H1 (cell line): ENCODE results near the gene S100A6. TPM values are rescaled to one million over a fixed set of nuclear protein-coding genes. Genes with fewer than 3 reads are reported as not detected.

ENCODE experiments used
- CTCF ChIA-PET: fragments of 300-600 bp; sonication (Branson Sonifier 250); formaldehyde crosslinking; loops from one replicate; lab custom pipeline; 2021; ENCODE audit not compliant: partially characterized antibody; lab: Charles Lee
- POLR2A ChIA-PET: fragments of 300-600 bp; sonication (Branson Sonifier 250); formaldehyde crosslinking; loops from one replicate; lab custom pipeline; 2021; ENCODE audit warnings: inconsistent platforms; ENCODE audit not compliant: partially characterized antibody; lab: Charles Lee
- DNase-seq, 2 experiments: peaks; one replicate each; pipeline versions ENCODE4 v3.0.0 to v3.0.0-alpha.2; 2010 to 2022; ENCODE audit warnings: low spot score in 2 of 2, low read depth in 1 of 2, mixed read lengths in 1 of 2
- FAIRE-seq: peaks from 2 replicates; lab custom pipeline; 2011; peaks lifted over from hg19 to GRCh38; lab: Jason Lieb, UNC
- H2AFZ ChIP-seq: 2 replicates; pipeline ENCODE4 v1.8.1; 2012; ENCODE audit warnings: low read length, inconsistent platforms
- H2AK5ac ChIP-seq: 2 replicates; pipeline ENCODE4 v1.6.1; 2013; ENCODE audit warnings: low read depth, low read length
- H2BK120ac ChIP-seq: replicated peaks from 2 replicates; pipeline ENCODE3; 2013; ENCODE audit warnings: low read depth, low read length, inconsistent platforms
- H2BK12ac ChIP-seq: 2 replicates; pipeline ENCODE4 v1.6.1; 2013; ENCODE audit warnings: low read depth, low read length
- H2BK15ac ChIP-seq: 2 replicates; pipeline ENCODE4 v1.6.1; 2013; ENCODE audit warnings: low read length
- H2BK20ac ChIP-seq: 2 replicates; pipeline ENCODE4 v1.6.1; 2013; ENCODE audit warnings: low read length
- H2BK5ac ChIP-seq: 2 replicates; pipeline ENCODE4 v1.6.1; 2013; ENCODE audit warnings: low read depth, low read length
- H3K14ac ChIP-seq: 2 replicates; pipeline ENCODE4 v1.6.1; 2013; ENCODE audit warnings: inconsistent platforms; ENCODE audit not compliant: insufficient read length
- H3K18ac ChIP-seq: 2 replicates; pipeline ENCODE4 v1.6.1; 2013; ENCODE audit warnings: low read length; ENCODE audit errors: extremely low read depth
- H3K23ac ChIP-seq: 2 replicates; pipeline ENCODE4 v1.6.1; 2013; ENCODE audit warnings: inconsistent platforms; ENCODE audit not compliant: insufficient read length
- H3K23me2 ChIP-seq: 2 replicates; pipeline ENCODE4 v1.6.1; 2013; ENCODE audit warnings: low read depth, low read length
- H3K27ac ChIP-seq: 2 replicates; pipeline ENCODE4 v1.6.1; 2011; ENCODE audit warnings: low read depth, low read length, inconsistent platforms
- H3K27me3 ChIP-seq, 4 experiments: replicated peaks in 1 of 4; 1 replicate in 1 of 4; 2 replicates in 3 of 4; pipeline versions ENCODE4 v1.6.1 to v1.8.1; 2011 to 2013; ENCODE audit warnings: low read length in 3 of 4, mild to moderate bottlenecking in 3 of 4, inconsistent platforms in 2 of 4, mixed read lengths in 2 of 4, moderate library complexity in 1 of 4; ENCODE audit not compliant: control insufficient read depth in 3 of 4, insufficient read depth in 3 of 4; ENCODE audit errors: extremely low read depth in 1 of 4
- H3K36me3 ChIP-seq, 4 experiments: 2 replicates each; pipeline versions ENCODE4 v1.6.1 to v1.8.1; 2011 to 2013; ENCODE audit warnings: mild to moderate bottlenecking in 4 of 4, low read length in 3 of 4, moderate library complexity in 2 of 4, control low read depth in 1 of 4, inconsistent platforms in 1 of 4; ENCODE audit not compliant: insufficient read depth in 4 of 4, control insufficient read depth in 2 of 4
- H3K4ac ChIP-seq: replicated peaks from 2 replicates; pipeline ENCODE3; 2013; ENCODE audit warnings: low read length, low read depth, mixed read lengths, inconsistent platforms; ENCODE audit not compliant: insufficient read length
- H3K4me1 ChIP-seq, 4 experiments: replicated peaks in 1 of 4; 1 replicate in 1 of 4; 2 replicates in 3 of 4; pipeline versions ENCODE4 v1.6.1 to v1.8.1; 2011 to 2013; ENCODE audit warnings: low read length in 3 of 4, inconsistent platforms in 2 of 4, mixed read lengths in 1 of 4; ENCODE audit not compliant: insufficient read depth in 4 of 4, control insufficient read depth in 3 of 4
- H3K4me2 ChIP-seq, 2 experiments: 2 replicates each; pipeline versions ENCODE4 v1.6.1 to v1.8.1; 2011 to 2013; ENCODE audit warnings: low read depth in 2 of 2, low read length in 2 of 2, control low read depth in 1 of 2, inconsistent platforms in 1 of 2, mild to moderate bottlenecking in 1 of 2; ENCODE audit not compliant: insufficient read depth in 1 of 2
- H3K4me3 ChIP-seq, 4 experiments: fragments of 200-600, 300-600 bp in 1 of 4; sonication (generic), shearing (Covaris generic), sonication (Bioruptor Twin) in 1 of 4; 2 replicates each; pipeline versions ENCODE4 v1.5.1 to v1.8.1; 2011 to 2016; ENCODE audit warnings: low read length in 4 of 4, low read depth in 3 of 4, control low read depth in 2 of 4, inconsistent platforms in 2 of 4, mild to moderate bottlenecking in 2 of 4, mixed read lengths in 1 of 4, moderate library complexity in 1 of 4; ENCODE audit not compliant: insufficient read depth in 2 of 4; ENCODE audit errors: extremely low read depth in 1 of 4
- H3K56ac ChIP-seq: replicated peaks from 2 replicates; pipeline ENCODE3; 2013; ENCODE audit warnings: low read depth, mild to moderate bottlenecking, mixed read lengths, low read length, inconsistent platforms; ENCODE audit not compliant: insufficient read length
- H3K79me1 ChIP-seq: 2 replicates; pipeline ENCODE4 v1.6.1; 2013; ENCODE audit warnings: low read depth, low read length, control low read depth
- H3K79me2 ChIP-seq, 2 experiments: 2 replicates each; pipeline versions ENCODE4 v1.6.1 to v1.8.1; 2012 to 2013; ENCODE audit warnings: low read length in 2 of 2, mild to moderate bottlenecking in 2 of 2, inconsistent platforms in 1 of 2; ENCODE audit not compliant: insufficient read depth in 2 of 2, control insufficient read depth in 1 of 2
- H3K9ac ChIP-seq, 4 experiments: replicated peaks in 1 of 4; 1 replicate in 1 of 4; 2 replicates in 3 of 4; pipeline versions ENCODE4 v1.6.1 to v1.8.1; 2011 to 2013; ENCODE audit warnings: low read depth in 3 of 4, low read length in 3 of 4, control low read depth in 2 of 4, mild to moderate bottlenecking in 2 of 4, moderate library complexity in 2 of 4, inconsistent platforms in 1 of 4; ENCODE audit errors: extremely low read depth in 1 of 4
- H3K9me3 ChIP-seq, 2 experiments: 2 replicates each; pipeline versions ENCODE4 v1.6.1 to v1.8.1; 2012 to 2013; ENCODE audit warnings: mild to moderate bottlenecking in 2 of 2, moderate library complexity in 2 of 2, control low read depth in 1 of 2, inconsistent platforms in 1 of 2, low read depth in 1 of 2, low read length in 1 of 2, mixed read lengths in 1 of 2; ENCODE audit not compliant: insufficient read depth in 2 of 2
- H4K20me1 ChIP-seq, 2 experiments: replicated peaks in 1 of 2; 2 replicates each; pipeline versions ENCODE3 to v1.8.1; 2011 to 2013; ENCODE audit warnings: inconsistent platforms in 2 of 2, low read length in 2 of 2, mild to moderate bottlenecking in 1 of 2; ENCODE audit not compliant: insufficient read depth in 2 of 2, control insufficient read depth in 1 of 2
- H4K5ac ChIP-seq: 2 replicates; pipeline ENCODE4 v1.6.1; 2013; ENCODE audit warnings: low read length, low read depth, mixed read lengths, inconsistent platforms; ENCODE audit not compliant: insufficient read length
- H4K8ac ChIP-seq: 2 replicates; pipeline ENCODE4 v1.8.0; 2013; ENCODE audit warnings: mild to moderate bottlenecking, moderate library complexity, low read length, inconsistent platforms; ENCODE audit not compliant: insufficient read depth; ENCODE audit errors: extremely low read depth
- H4K91ac ChIP-seq: replicated peaks from 2 replicates; pipeline ENCODE3; 2013; ENCODE audit warnings: low read length, mixed read lengths, inconsistent platforms; ENCODE audit not compliant: insufficient read length
- ASH2L ChIP-seq: fragments of 200-600, 300-600 bp; sonication (generic); IDR thresholded peaks from one replicate; pipeline ENCODE4 v1.7.1; 2017; ENCODE audit warnings: low read length
- ATF2 ChIP-seq: IDR thresholded peaks from 2 replicates; pipeline ENCODE4 v1.6.1; 2012; ENCODE audit warnings: low read length, inconsistent platforms
- EZH2 ChIP-seq: fragments of 200-600 bp; sonication (generic); IDR thresholded peaks from 2 replicates; pipeline ENCODE4 v1.7.1; 2012; ENCODE audit warnings: low read depth, mild to moderate bottlenecking, moderate library complexity, low read length, inconsistent platforms; ENCODE audit not compliant: severe bottlenecking
- GTF2F1 ChIP-seq: IDR thresholded peaks from 2 replicates; pipeline ENCODE4 v1.6.1; 2012; ENCODE audit warnings: low read depth, low read length, improper control_type of control experiment, borderline replicate concordance
- JUN ChIP-seq: IDR thresholded peaks from 2 replicates; pipeline ENCODE4 v1.6.1; 2011; ENCODE audit warnings: low read depth, mild to moderate bottlenecking, improper control_type of control experiment, low read length
- PHF8 ChIP-seq: fragments of 200-600 bp; sonication (generic); conservative IDR thresholded peaks from 2 replicates; pipeline ENCODE4 v1.7.1; 2012; ENCODE audit warnings: low read depth, mild to moderate bottlenecking, inconsistent platforms, low read length, moderate library complexity
- SIRT6 ChIP-seq: IDR thresholded peaks from one replicate; pipeline ENCODE4 v1.7.1; 2012; ENCODE audit warnings: low read length, inconsistent platforms
- SIX5 ChIP-seq: IDR thresholded peaks from 2 replicates; pipeline ENCODE4 v1.6.1; 2011; ENCODE audit warnings: mild to moderate bottlenecking, low read depth, low read length
- SP1 ChIP-seq: IDR thresholded peaks from 2 replicates; pipeline ENCODE4 v1.6.1; 2011; ENCODE audit warnings: low read depth, low read length
- SP2 ChIP-seq: IDR thresholded peaks from 2 replicates; pipeline ENCODE4 v1.6.1; 2012; ENCODE audit warnings: mild to moderate bottlenecking, low read length, inconsistent platforms
- SRF ChIP-seq: IDR thresholded peaks from 2 replicates; pipeline ENCODE4 v1.6.1; 2011; ENCODE audit warnings: mild to moderate bottlenecking, low read depth, low read length, moderate library complexity
- WGBS, 2 experiments: shearing (Covaris generic) in 1 of 2; methylation state at CpG; one replicate each; pipeline versions ENCODE4 v1.1.6 to v1.1.7; 2013 to 2015; ENCODE audit warnings: low lambda C conversion rate in 2 of 2, mixed read lengths in 2 of 2, inconsistent platforms in 1 of 2, low coverage in 1 of 2, missing lambda C conversion rate in 1 of 2; ENCODE audit not compliant: insufficient replicate concordance in 2 of 2, insufficient coverage in 1 of 2, insufficient read length in 1 of 2; ENCODE audit errors: extremely low coverage in 1 of 2, missing lambda C conversion rate in 1 of 2; 5-methylcytosine and 5-hydroxymethylcytosine counted together
- polyA plus RNA-seq, 7 experiments: library from polyadenylated mRNA; depleted of rRNA in 3 of 7; stranded (reverse) in 5 of 7; unstranded in 2 of 7; fragments of >200 nt in 5 of 7; fragments of 200-250 nt in 2 of 7; gene quantifications; 1 replicate in 5 of 7; 2 replicates in 1 of 7; 4 replicates in 1 of 7; pipeline versions ENCODE4 v1.2.1 to v1.2.3, GENCODE V29; 2011 to 2013; ENCODE audit warnings: missing spikeins in 2 of 7, mixed read lengths in 2 of 7
- total RNA-seq: library from RNA; stranded (reverse); fragmentation: NEBNext Ultra II Directional; extraction: Animal tissue kit (Norgen Biotek cat#: 25700); gene quantifications from 2 replicates; pipeline ENCODE4 v1.2.1, GENCODE V29; 2021

Gene S100A6
- total and polyA plus RNA-seq, 2 of the 8 experiments (the other 6 are each of a cell fraction or from before 2014, with no cell fraction given): 11.1 to 63.0 TPM

GRCh38 chr1:153560771-153561465 is 25.1 kb upstream of the S100A6 start:
- H4K91ac ChIP-seq: no peak overlapping the region
- H3K79me1 ChIP-seq: no peaks in the 10 kb centered on the region
- no peak overlapping the region for H3K23ac ChIP-seq
- H3K23me2 ChIP-seq: no peaks in the 10 kb centered on the region
- no peak overlapping the region for H3K4me3 ChIP-seq
- no peak overlapping the region for H2BK5ac ChIP-seq
- H3K27me3 ChIP-seq: no peaks in the 10 kb centered on the region
- no peaks in the 10 kb centered on the region for H4K20me1 ChIP-seq
- H2BK20ac ChIP-seq: no peak overlapping the region
- DNase-seq: no peak
- H2BK12ac ChIP-seq: no peak overlapping the region
- ChIA-PET CTCF (interaction anchor here (0.8 to 5.9 kb wide), 11 partner anchors 8 to 205 kb away, joined by 3 to 55 read pairs (median 5); partner anchors contain the start of genes S100A13, S100A14 and S100A6), POLR2A (interaction anchor here (0.7 to 1.3 kb wide), 3 partner anchors 10 to 38 kb away, joined by 3 to 5 read pairs (median 3); no protein-coding TSS in a partner anchor)
- H3K56ac ChIP-seq: no peak overlapping the region
- no peak overlapping the region for H3K4me2 ChIP-seq
- 86% methylated on average over 10 of the region's 10 CpGs; no CpG with 5 or more reads in 1 of the 2 experiments for WGBS, 2 experiments
- H2BK120ac ChIP-seq: no peak overlapping the region
- no peaks in the 10 kb centered on the region for H3K9me3 ChIP-seq
- H3K18ac ChIP-seq: no peak overlapping the region
- no peak overlapping the region for H4K8ac ChIP-seq
- H3K4me1 ChIP-seq: peaks cover 0 to 5% (median 2%) of the 10 kb centered on the region in 4 experiments; a peak in 3 of 7 replicates
- no peaks in the 10 kb centered on the region for H3K79me2 ChIP-seq
- no peak overlapping the region for H2AFZ ChIP-seq
- no peak overlapping the region for H3K4ac ChIP-seq
- TF ChIP-seq SIRT6 (no peak), SRF (no peak), EZH2 (no peak), SIX5 (no peak), ASH2L (no peak), PHF8 (no peak), GTF2F1 (no peak), SP2 (no peak), ATF2 (no peak), SP1 (no peak), JUN (no peak)
- H4K5ac ChIP-seq: no peak overlapping the region
- H3K27ac ChIP-seq: no peak overlapping the region
- no peak overlapping the region for H2BK15ac ChIP-seq
- no peaks in the 10 kb centered on the region for H3K36me3 ChIP-seq
- no peak for FAIRE-seq
- no peak overlapping the region for H3K14ac ChIP-seq
- H2AK5ac ChIP-seq: no peak overlapping the region
- H3K9ac ChIP-seq: no peak overlapping the region
